IMR-90 (cell line): Measurements from ENCODE around the gene PTGDR2. TPM values are rescaled to one million over a fixed set of nuclear protein-coding genes. Genes with fewer than 3 reads are reported as not detected.

Experiments
- ATAC-seq: fragments of 200-7000 bp; cut with Tn5 transposase; 2 replicates; pipeline ENCODE4 v1.9.1; 2020; ENCODE audit warnings: low read depth, mild to moderate bottlenecking, moderate library complexity
- BruUV-seq: library from RNA; stranded (reverse); fragments of 400-500 nt; replicated peaks from 2 replicates; lab custom pipeline; 2021; lab: Mats Ljungman, UMichigan
- CTCF ChIA-PET: fragments of 300-600 bp; formaldehyde crosslinking; extraction: SDS; loops from one replicate; lab custom pipeline; 2021; ENCODE audit warnings: antibody characterized with exemption; lab: Yijun Ruan, JAX
- POLR2A ChIA-PET: fragments of 300-600 bp; sonication (Branson Sonifier 250); formaldehyde crosslinking; loops from one replicate; lab custom pipeline; 2022; ENCODE audit warnings: antibody characterized with exemption; ENCODE audit not compliant: unreplicated experiment; lab: Charles Lee
- DNase-seq: peaks from one replicate; pipeline ENCODE4 v3.0.0; 2013
- H2AFZ ChIP-seq: replicated peaks from 2 replicates; pipeline ENCODE3; 2013; ENCODE audit warnings: low read length, mild to moderate bottlenecking; ENCODE audit not compliant: poor library complexity
- H2AK5ac ChIP-seq: 2 replicates; pipeline ENCODE4 v1.6.1; 2013; ENCODE audit warnings: low read depth, low read length, inconsistent platforms
- H2AK9ac ChIP-seq: replicated peaks from 2 replicates; pipeline ENCODE3; 2013; ENCODE audit warnings: mild to moderate bottlenecking, low read depth, low read length, moderate library complexity; ENCODE audit not compliant: poor library complexity
- H2BK120ac ChIP-seq: 2 replicates; pipeline ENCODE4 v1.6.1; 2013; ENCODE audit warnings: low read depth, low read length, inconsistent platforms
- H2BK15ac ChIP-seq: 3 replicates; pipeline ENCODE4 v1.6.1; 2013; ENCODE audit warnings: low read depth, low read length, inconsistent platforms
- H2BK20ac ChIP-seq: 2 replicates; pipeline ENCODE4 v1.6.1; 2013; ENCODE audit warnings: low read depth, mild to moderate bottlenecking, inconsistent platforms, low read length, moderate library complexity
- H2BK5ac ChIP-seq: 2 replicates; pipeline ENCODE4 v1.6.1; 2013; ENCODE audit warnings: mild to moderate bottlenecking, low read depth, low read length, inconsistent platforms; ENCODE audit not compliant: poor library complexity, severe bottlenecking
- H3K14ac ChIP-seq: replicated peaks from 2 replicates; pipeline ENCODE4 v1.6.1; 2013; ENCODE audit warnings: low read depth, low read length, inconsistent platforms
- H3K18ac ChIP-seq: 2 replicates; pipeline ENCODE4 v1.6.1; 2013; ENCODE audit warnings: low read depth, low read length, control low read depth
- H3K23ac ChIP-seq: 2 replicates; pipeline ENCODE4 v1.6.1; 2013; ENCODE audit warnings: low read depth, low read length, inconsistent platforms
- H3K27ac ChIP-seq: 2 replicates; pipeline ENCODE4 v1.5.1; 2013; ENCODE audit warnings: mild to moderate bottlenecking, control low read depth, low read length; ENCODE audit not compliant: insufficient read depth
- H3K27me3 ChIP-seq: 2 replicates; pipeline ENCODE4 v1.6.1; 2013; ENCODE audit warnings: low read length; ENCODE audit not compliant: control insufficient read depth, insufficient read depth
- H3K36me3 ChIP-seq: 2 replicates; pipeline ENCODE4 v1.6.1; 2013; ENCODE audit warnings: low read length, mixed read lengths; ENCODE audit not compliant: control insufficient read depth, insufficient read depth
- H3K4ac ChIP-seq: 2 replicates; pipeline ENCODE4 v1.6.1; 2013; ENCODE audit warnings: low read depth, low read length, inconsistent platforms
- H3K4me1 ChIP-seq: 2 replicates; pipeline ENCODE4 v1.6.1; 2013; ENCODE audit warnings: low read length, mixed read lengths; ENCODE audit not compliant: control insufficient read depth, insufficient read depth
- H3K4me2 ChIP-seq: 2 replicates; pipeline ENCODE4 v1.6.1; 2013; ENCODE audit warnings: low read depth, mild to moderate bottlenecking, control low read depth, low read length, moderate library complexity
- H3K4me3 ChIP-seq: 2 replicates; pipeline ENCODE4 v1.5.1; 2013; ENCODE audit warnings: low read depth, mild to moderate bottlenecking, control low read depth, low read length, moderate library complexity; ENCODE audit not compliant: insufficient read depth
- H3K56ac ChIP-seq: 2 replicates; pipeline ENCODE4 v1.6.1; 2013; ENCODE audit warnings: low read length, inconsistent platforms; ENCODE audit not compliant: insufficient read depth; ENCODE audit errors: extremely low read depth
- H3K79me1 ChIP-seq, 2 experiments: 2 replicates each; pipeline ENCODE4 v1.6.1; 2013; ENCODE audit warnings: low read length in 2 of 2, inconsistent platforms in 1 of 2, low read depth in 1 of 2
- H3K9ac ChIP-seq: 2 replicates; pipeline ENCODE4 v1.6.1; 2013; ENCODE audit warnings: low read depth, low read length, control low read depth
- H3K9me1 ChIP-seq: 2 replicates; pipeline ENCODE4 v1.6.1; 2013; ENCODE audit warnings: low read length, inconsistent platforms; ENCODE audit not compliant: insufficient read depth
- H3K9me3 ChIP-seq: 2 replicates; pipeline ENCODE4 v1.6.1; 2013; ENCODE audit warnings: low read length; ENCODE audit not compliant: control insufficient read depth, insufficient read depth
- H4K20me1 ChIP-seq: 2 replicates; pipeline ENCODE4 v1.6.1; 2013; ENCODE audit warnings: low read length, inconsistent platforms; ENCODE audit not compliant: insufficient read depth
- H4K5ac ChIP-seq: 2 replicates; pipeline ENCODE4 v1.6.1; 2013; ENCODE audit warnings: mild to moderate bottlenecking, low read depth, low read length, control low read depth
- H4K8ac ChIP-seq, 2 experiments: 2 replicates each; pipeline ENCODE4 v1.6.1; 2013; ENCODE audit warnings: low read depth in 2 of 2, low read length in 2 of 2, control low read depth in 1 of 2, inconsistent platforms in 1 of 2
- H4K91ac ChIP-seq: 2 replicates; pipeline ENCODE4 v1.6.1; 2013; ENCODE audit warnings: low read depth, low read length, inconsistent platforms; ENCODE audit not compliant: insufficient read depth
- CTCF ChIP-seq: conservative IDR thresholded peaks from 2 replicates; pipeline ENCODE4 v1.5.1; 2012; ENCODE audit warnings: mild to moderate bottlenecking, low read depth, low read length, improper control_type of control experiment
- NFE2L2 ChIP-seq: fragments of 150-350 bp; IDR thresholded peaks from 2 replicates; pipeline ENCODE4 v1.6.1; 2016; ENCODE audit warnings: low read depth, mild to moderate bottlenecking, low read length
- RAD21 ChIP-seq: IDR thresholded peaks from 2 replicates; pipeline ENCODE4 v1.6.1; 2012; ENCODE audit warnings: low read length, improper control_type of control experiment
- RCOR1 ChIP-seq: IDR thresholded peaks from 2 replicates; pipeline ENCODE4 v1.6.1; 2012; ENCODE audit warnings: mild to moderate bottlenecking, low read length, improper control_type of control experiment; ENCODE audit not compliant: insufficient replicate concordance
- SMC3 ChIP-seq: fragments of 150-350 bp; IDR thresholded peaks from 2 replicates; pipeline ENCODE4 v1.6.1; 2016; ENCODE audit warnings: low read depth, mild to moderate bottlenecking, antibody characterized with exemption, low read length, moderate library complexity
- WGBS, 2 experiments: methylation state at CpG; one replicate each; pipeline versions ENCODE4 v1.1.5 to v1.1.7; 2013; ENCODE audit warnings: missing lambda C conversion rate in 2 of 2; ENCODE audit not compliant: insufficient read length in 1 of 2; ENCODE audit errors: extremely low coverage in 2 of 2; 5-methylcytosine and 5-hydroxymethylcytosine counted together
- dilution Hi-C: fragments of 300-500 bp; cut with HindIII; formaldehyde crosslinking; loops from one replicate; pipeline ENCODE4 v1.14.3; 2018; ENCODE audit warnings: low sequenced_read_pairs; ENCODE audit not compliant: unreplicated experiment
- in situ Hi-C: fragments of 300-500 bp; cut with MboI; formaldehyde crosslinking; loops from 3 replicates; pipeline ENCODE4 v1.14.3; 2019; ENCODE audit warnings: low sequenced_read_pairs, inconsistent platforms, mixed read lengths
- intact Hi-C: fragments of 100-400 bp; cut with micrococcal nuclease; formaldehyde crosslinking; loops from 2 replicates; pipeline ENCODE4 v1.10.0; 2022
- polyA plus RNA-seq, 3 experiments: library from polyadenylated mRNA; depleted of rRNA; stranded (reverse); fragments of >200 nt; gene quantifications; 2 replicates each; pipeline ENCODE4 v1.2.3, GENCODE V29; 2012; ENCODE audit warnings: low replicate concordance in 1 of 3
- total RNA-seq: library from RNA; depleted of rRNA; stranded (reverse); fragments of >200 nt; gene quantifications from 2 replicates; pipeline ENCODE4 v1.2.3, GENCODE V29; 2012

PTGDR2 gene
- total and polyA plus RNA-seq, 2 of the 4 experiments (the other 2 are of a cell fraction): under 0.01 to 0.12 TPM

GRCh38 chr11:60887556-60887955 is 31.8 kb upstream of the PTGDR2 start:
- Histone ChIP-seq H3K14ac (no peak overlapping the region), H3K4me1 (no peaks in the 10 kb centered on the region)
- dilution Hi-C loops: no loop called here

More at GRCh38 chr11:60887556-60887955, 31.8 kb upstream of the PTGDR2 start:
- H3K9me3 ChIP-seq: no peaks in the 10 kb centered on the region
- H4K8ac ChIP-seq: no peak overlapping the region
- H4K20me1 ChIP-seq: no peaks in the 10 kb centered on the region; the same call in 1 of the 2 replicates
- peaks cover 4% of the 10 kb centered on the region for H3K36me3 ChIP-seq
- H4K5ac ChIP-seq: no peak overlapping the region
- H3K9ac ChIP-seq: no peak overlapping the region
- no peak overlapping the region for H2AK5ac ChIP-seq
- no peak overlapping the region for H3K18ac ChIP-seq
- H3K9me1 ChIP-seq: no peaks in the 10 kb centered on the region
- TF ChIP-seq CTCF (peak; percentile 75), RAD21 (peak; percentile 89), RCOR1 (no peak), SMC3 (peak; percentile 92), NFE2L2 (no peak)
- H3K56ac ChIP-seq: no peak overlapping the region
- CTCF ChIA-PET: interaction anchor here (0.5 to 2.4 kb wide), 19 partner anchors 8 to 115 kb away, joined by 3 to 86 read pairs (median 5); partner anchors contain the start of gene PTGDR2
- intact Hi-C loops: loop anchor here (1.0 to 2.0 kb wide), 3 partner anchors 49 to 112 kb away; no protein-coding TSS in a partner anchor
- no peak overlapping the region for H2BK20ac ChIP-seq
- no peaks in the 10 kb centered on the region for H3K27me3 ChIP-seq
- WGBS, 2 experiments: 50% methylated on average over 2 of the region's 5 CpGs; no CpG with 5 or more reads in 1 of the 2 experiments
- H2BK120ac ChIP-seq: no peak overlapping the region
- H2AK9ac ChIP-seq: no peak overlapping the region
- POLR2A ChIA-PET: interaction anchor here (1.0 kb wide), 1 partner anchor 57 kb away, joined by 4 read pairs; no protein-coding TSS in a partner anchor
- H2AFZ ChIP-seq: peak overlapping the region; percentile 34
- H3K4me2 ChIP-seq: no peak overlapping the region
- no peak overlapping the region for H4K91ac ChIP-seq
- BruUV-seq: no TSS peak
- DNase-seq: peak; percentile 61
- H3K4me3 ChIP-seq: no peak overlapping the region
- no peak overlapping the region for H2BK5ac ChIP-seq
- no peak overlapping the region for H2BK15ac ChIP-seq
- no peak overlapping the region for H3K27ac ChIP-seq
- H3K4ac ChIP-seq: no peak overlapping the region
- no peak overlapping the region for H3K23ac ChIP-seq
- in situ Hi-C loops: no loop called here
- ATAC-seq: peak; percentile 97
- no peaks in the 10 kb centered on the region; a peak in 1 of 4 replicates for H3K79me1 ChIP-seq
